ENCODE results near the gene PGA4.
"Not testable (repeated sequence)": the region's sequence is repeated elsewhere in the genome, so short reads cannot be mapped to it uniquely, and the experiment has no call there.

The PGA4 gene

DNA sequence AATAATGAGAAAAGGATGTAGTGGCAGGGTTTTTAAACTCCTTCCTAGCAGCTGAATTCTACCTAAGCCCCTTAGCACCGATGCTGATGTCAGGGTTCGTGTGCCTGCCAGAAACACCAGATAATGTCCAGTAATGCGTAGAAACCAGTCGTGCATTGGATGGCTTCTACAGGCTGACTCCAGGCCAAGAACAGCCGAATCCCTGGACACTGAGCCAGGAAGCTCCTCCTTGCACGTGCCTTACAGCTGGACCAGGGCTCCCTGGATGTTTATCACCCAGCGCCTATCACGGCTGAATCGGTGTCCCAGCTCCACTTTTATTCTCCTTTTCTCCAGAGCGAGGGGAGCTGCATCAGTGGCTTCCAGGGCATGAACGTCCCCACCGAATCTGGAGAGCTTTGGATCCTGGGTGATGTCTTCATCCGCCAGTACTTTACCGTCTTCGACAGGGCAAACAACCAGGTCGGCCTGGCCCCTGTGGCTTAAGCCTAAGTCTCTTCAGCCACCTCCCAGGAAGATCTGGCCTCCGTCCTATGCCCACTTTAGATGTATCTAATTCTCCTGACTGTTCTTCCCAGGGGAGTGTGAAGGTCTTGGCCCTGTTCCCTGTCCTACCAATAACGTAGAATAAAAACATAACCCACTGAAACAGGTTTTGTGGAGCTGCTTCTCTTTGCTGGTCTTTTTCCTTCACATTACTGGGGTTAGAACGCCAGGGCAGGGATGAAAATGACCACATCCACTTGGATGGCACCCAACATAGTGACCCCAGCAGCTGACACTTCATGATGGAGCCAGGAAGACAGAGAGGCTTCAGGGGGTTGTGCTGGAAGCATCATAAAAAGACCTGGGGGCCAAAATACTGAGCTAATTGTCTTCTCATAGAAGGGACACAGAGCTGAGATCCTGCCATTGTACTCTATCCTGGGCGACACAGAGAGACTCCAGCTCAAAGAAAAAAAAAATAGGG is 28.9 kb downstream of the PGA4 start:
- DNase-seq (ENCODE audit: low read depth in 2 of 2), result not testable (repeated sequence)

DNA sequence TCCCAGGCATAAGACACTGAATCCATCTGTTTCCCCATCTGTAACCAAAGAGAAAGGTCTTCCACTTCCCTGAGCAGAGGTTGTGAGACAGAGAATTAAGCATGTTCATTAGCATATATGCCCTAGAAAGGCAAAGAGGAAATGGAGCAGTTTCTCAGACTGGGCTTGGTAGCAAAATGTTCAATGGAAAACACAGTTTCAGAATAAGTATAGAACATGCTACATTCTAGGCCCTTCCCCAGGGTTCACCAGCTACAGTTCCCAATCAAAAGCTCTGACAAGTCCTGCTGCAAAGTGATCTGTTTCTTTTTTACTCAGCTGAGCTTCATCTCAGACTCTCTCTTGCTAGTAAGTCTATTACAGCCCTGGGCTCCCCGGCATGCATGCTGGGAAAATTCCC is 30.2 kb downstream of the PGA4 start:
- DNase-seq (ENCODE audit: low read depth in 2 of 2), result not testable (repeated sequence)

GRCh38 chr11:61254403-61255025 is 32.4 kb downstream of the PGA4 start:
- peak; percentile 47 to 59 for DNase-seq (ENCODE audit: low read depth in 2 of 2)

GRCh38 chr11:61256710-61257482 is 34.7 kb downstream of the PGA4 start:
- DNase-seq (ENCODE audit: low read depth in 2 of 2), result no peak

DNA sequence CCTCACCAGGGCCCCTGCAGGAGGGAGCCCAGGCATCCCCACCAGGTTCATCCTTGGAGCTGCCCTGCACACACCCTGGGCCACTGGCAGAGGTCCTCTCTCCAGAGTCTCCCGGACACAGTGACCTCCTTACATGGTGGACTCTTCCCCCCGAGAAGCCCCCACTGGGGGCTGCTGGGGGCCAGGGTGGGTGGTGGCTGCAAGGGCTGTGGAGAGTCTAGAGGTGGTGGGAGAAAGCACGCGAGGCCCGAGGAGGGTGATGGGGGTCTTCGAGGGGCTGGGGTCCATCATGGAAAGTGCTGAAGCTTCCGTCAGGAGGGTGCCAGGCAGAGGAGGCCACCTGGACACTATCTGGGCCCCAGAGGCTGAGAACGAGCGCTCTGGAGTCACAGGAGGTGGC is 36.4 kb downstream of the PGA4 start:
- no peak for DNase-seq (ENCODE audit: low read depth in 2 of 2)

DNA sequence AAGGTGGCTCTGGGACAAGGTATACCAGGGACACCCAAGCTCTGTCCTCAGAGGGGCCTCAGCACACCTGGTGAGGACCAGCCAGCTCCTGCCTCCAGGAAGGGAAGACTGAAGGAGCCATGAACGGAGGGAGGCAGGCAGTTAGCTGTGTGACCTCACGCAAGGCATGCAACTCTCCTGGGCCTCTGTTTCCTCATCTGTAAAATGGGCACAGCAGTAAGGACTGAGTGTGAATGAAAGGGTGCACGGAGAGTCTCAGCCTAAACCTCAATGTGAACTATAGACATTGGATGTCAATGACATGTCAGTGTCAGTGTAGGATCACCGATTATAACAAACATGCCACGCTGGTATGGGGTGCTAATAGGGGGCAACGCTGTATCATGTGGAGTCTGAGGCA is 37.2 kb downstream of the PGA4 start:
- DNase-seq (ENCODE audit: low read depth in 2 of 2), result no peak

DNA sequence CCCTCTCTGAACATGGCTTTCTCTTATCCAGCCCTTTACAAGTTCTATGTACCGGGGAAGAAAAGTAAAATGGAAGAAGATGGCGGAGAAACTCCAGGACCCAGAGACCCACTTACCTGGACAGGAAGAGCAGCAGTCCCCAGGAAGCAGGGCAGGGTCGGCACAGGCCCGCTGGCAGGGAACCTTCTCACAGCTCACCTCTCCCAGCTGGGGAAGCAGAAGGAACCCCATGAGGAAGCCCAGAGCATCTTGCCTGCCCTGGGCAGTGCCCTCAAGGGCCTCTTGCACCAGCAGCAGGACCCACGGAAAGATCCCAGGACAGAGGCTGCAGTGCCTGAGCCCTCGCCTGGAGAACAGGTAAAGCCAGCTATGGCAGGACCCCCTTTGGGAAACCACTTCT is 42.2 kb downstream of the PGA4 start:
- no peak for DNase-seq (ENCODE audit: low read depth in 2 of 2)

GRCh38 chr11:61264795-61265194 is 42.6 kb downstream of the PGA4 start:
- no peak for DNase-seq (ENCODE audit: low read depth in 2 of 2)

GRCh38 chr11:61265357-61265756 is 43.2 kb downstream of the PGA4 start:
- DNase-seq (ENCODE audit: low read depth in 2 of 2), result no peak

GRCh38 chr11:61266602-61267001 is 44.5 kb downstream of the PGA4 start:
- no peak for DNase-seq (ENCODE audit: low read depth in 2 of 2)

DNA sequence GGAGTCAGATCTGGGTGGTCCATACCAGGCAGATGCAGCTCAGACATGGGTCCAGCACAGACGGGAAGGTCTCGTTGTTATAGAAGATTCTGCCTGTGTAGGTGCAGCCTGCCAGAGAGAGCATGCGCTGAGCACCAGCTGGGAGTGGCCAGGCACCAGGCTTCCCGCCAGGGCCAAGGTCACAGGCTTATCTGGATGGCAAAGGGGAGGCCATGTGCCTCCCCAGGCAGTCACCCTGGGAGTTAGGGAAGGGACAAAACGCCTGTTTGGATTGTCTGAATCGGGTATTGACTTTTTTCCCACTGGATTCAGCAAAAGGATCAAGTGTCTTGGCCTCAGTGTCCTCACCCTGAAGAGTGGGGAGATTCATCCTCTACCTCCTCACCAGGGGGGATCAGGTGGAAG is 45.3 kb downstream of the PGA4 start:
- DNase-seq (ENCODE audit: low read depth in 2 of 2), result no peak

DNA sequence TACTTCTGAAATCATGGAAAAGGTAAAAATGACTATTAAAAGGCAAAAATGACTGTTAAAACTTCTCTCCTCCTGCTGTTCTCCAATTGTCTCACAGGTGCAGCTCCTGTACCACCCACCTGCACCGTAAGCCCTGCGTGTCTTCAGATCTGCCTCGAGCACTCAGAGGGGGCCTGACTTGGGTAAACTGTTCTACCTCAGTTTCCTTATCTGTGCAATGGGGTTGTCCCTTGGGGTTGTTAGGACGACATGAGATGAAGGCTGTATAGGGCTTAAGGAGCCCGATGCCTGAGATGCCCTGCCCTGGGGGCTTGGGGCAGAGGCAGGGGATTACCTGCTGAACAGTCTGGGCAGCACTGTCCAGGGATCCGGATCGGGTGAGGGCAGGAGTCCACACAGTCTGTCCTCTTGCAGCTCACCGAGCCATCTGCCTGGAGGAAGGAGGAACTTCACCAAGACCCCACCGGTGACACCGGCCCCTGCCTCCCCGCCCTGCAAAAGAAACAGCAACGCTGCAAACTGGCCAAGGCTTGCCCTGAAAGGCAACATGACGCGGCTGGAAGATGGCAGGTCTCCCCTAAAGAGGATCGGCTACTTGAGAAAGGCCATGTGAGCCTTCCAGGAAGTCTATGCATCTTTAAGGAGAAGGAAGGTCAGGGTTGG is 46.6 kb downstream of the PGA4 start:
- DNase-seq (ENCODE audit: low read depth in 2 of 2), result no peak

- DNase-seq (ENCODE audit: low read depth in 2 of 2), result no peak
Measured at GRCh38 chr11:61270354-61271076, 48.4 kb downstream of the PGA4 start.

- no peak for DNase-seq (ENCODE audit: low read depth in 2 of 2)
Measured at GRCh38 chr11:61272731-61273130, 50.6 kb downstream of the PGA4 start.

DNA sequence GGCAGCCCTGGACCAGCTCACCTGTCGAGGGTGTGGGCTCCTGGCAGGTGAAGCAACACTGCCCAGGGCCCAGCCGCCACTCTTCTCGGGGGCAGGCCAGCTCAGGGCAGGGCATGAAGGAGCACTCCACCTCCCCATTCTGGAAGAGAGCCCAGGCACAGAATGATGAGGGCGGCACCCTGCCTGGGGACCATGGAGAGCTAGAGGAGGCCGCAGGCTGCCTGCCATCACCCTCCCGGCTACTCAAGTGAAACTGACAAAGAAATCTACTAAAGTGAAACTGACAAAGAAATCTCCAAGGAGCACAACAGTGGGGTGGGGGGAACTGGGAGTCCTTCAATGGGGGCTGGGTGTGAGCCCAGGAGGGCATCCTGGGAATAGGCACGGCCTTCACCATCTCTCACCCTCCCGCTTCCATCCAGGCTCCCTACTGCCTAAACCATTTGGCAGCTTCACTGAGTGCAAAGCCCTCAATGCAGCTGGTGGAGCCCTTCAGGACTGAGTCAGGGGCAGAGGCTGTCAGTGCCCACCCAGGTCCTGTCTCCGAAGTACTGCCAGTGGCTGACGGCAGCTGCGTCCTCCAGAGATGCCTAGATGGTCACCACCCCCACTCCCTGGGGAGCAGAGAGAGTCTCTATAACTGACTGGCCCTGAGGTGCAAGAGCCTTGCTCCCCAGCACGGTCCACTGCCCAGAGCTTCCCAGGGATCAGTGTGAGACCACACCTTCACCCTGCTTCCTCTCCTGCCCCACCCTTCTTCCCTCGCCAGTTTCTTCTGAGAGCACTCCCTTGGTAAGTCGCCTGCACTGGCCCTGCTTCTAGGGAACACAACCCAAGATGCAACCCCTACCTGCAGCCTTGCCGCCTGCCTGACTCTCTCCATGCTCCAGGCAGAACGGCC is 51.3 kb downstream of the PGA4 start:
- DNase-seq (ENCODE audit: low read depth in 2 of 2), result no peak

- DNase-seq (ENCODE audit: low read depth in 2 of 2), result no peak
Measured at GRCh38 chr11:61274084-61274483, 51.9 kb downstream of the PGA4 start.

DNA sequence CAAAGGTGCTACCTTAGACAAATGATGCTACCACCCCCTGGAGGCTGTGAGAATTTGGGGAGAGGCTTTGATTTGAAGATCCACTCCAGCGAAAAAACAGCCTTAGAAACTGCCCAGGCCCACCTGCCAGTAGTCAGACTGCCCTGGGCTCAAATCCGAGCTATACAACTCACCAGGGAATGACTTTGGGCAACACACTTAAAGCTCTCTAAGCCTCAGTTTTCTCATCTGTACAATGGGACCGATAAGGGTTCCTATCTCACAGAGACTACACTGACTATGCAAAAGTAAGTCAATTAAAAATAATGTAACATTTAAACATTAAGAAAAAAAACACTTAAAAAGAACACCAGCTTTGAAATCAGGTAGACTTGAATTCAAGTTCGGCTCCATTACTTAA is 53.0 kb downstream of the PGA4 start:
- DNase-seq (ENCODE audit: low read depth in 2 of 2), result no peak

DNA sequence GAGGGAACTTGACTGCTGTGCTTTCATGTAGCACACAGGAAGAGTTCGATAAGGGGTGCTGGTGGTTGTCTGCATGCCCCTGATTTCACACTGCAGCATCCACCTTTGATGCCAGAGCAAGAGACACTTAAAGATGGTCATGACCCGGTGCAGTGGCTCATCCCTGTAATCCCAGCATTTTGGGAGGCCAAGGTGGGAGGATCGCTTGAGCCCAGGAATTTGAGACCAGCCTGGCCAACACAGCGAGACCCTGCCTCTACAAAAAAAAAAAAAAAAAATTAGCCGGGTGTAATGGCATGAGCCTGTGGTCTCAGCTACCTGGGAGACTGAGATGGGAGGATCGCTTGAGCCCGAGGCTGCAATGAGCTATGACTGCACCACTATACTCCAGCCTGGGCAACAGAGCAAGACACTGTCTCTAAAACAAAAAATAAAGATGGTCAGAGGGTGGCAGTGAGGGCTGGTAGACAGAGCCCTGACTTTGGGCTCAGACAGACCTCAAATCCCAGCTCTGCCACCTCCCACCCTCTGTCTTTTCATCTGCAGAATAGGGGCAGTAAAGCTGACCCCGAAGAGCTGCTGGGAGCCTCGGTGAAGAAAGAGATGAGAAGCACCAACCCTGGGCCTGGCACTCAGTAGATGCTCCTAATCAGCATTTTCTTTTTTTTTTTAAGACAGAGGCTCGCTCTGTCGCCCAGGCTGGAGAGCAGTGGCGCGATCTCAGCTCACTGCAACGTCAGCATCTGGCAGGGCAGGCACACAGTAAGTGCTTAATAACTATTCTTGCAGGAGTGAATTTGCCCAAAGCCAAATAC is 55.2 kb downstream of the PGA4 start:
- no peak for DNase-seq (ENCODE audit: low read depth in 2 of 2)

- no peak for DNase-seq (ENCODE audit: low read depth in 2 of 2)
Measured at GRCh38 chr11:61278001-61278470, 55.9 kb downstream of the PGA4 start.

All from stimulated activated CD4-positive, alpha-beta T cell treated with anti-CD3 and anti-CD28 coated beads, Interleukin-4, amount 100 ng/mL, for 48 hours (primary cell).